WTC11 (cell line): ENCODE data around the gene MYH9.

ENCODE experiments used
- ATF2 ChIP-seq: sonication (generic); formaldehyde crosslinking; IDR thresholded peaks from 2 replicates; pipeline ENCODE4 v1.8.1; 2022; ENCODE audit warnings: low read depth, missing genetic modification reagents, borderline replicate concordance
- ESRRA ChIP-seq: sonication (generic); formaldehyde crosslinking; IDR thresholded peaks from 2 replicates; pipeline ENCODE4 v1.8.1; 2022; ENCODE audit warnings: mild to moderate bottlenecking, missing genetic modification reagents, borderline replicate concordance
- MYBL2 ChIP-seq: sonication (generic); formaldehyde crosslinking; IDR thresholded peaks from 2 replicates; pipeline ENCODE4 v1.8.1; 2023; ENCODE audit warnings: mild to moderate bottlenecking, moderate library complexity, missing genetic modification reagents
- NFYB ChIP-seq: sonication (generic); formaldehyde crosslinking; conservative IDR thresholded peaks from 2 replicates; pipeline ENCODE4 v1.8.0; 2022; ENCODE audit warnings: low read depth, missing genetic modification reagents
- NR1H2 ChIP-seq: sonication (generic); formaldehyde crosslinking; IDR thresholded peaks from 2 replicates; pipeline ENCODE4 v1.9.0; 2021; ENCODE audit warnings: mild to moderate bottlenecking, moderate library complexity, missing genetic modification reagents
- SP1 ChIP-seq: sonication (generic); formaldehyde crosslinking; conservative IDR thresholded peaks from 2 replicates; pipeline ENCODE4 v1.8.1; 2022; ENCODE audit warnings: missing genetic modification reagents
- ZNF138 ChIP-seq: sonication (generic); formaldehyde crosslinking; conservative IDR thresholded peaks from 2 replicates; pipeline ENCODE4 v1.8.1; 2022; ENCODE audit warnings: mild to moderate bottlenecking, moderate library complexity, missing genetic modification reagents
- ZNF263 ChIP-seq: sonication (generic); formaldehyde crosslinking; IDR thresholded peaks from 2 replicates; pipeline ENCODE4 v1.8.1; 2022; ENCODE audit warnings: low read depth, mild to moderate bottlenecking, moderate library complexity, missing genetic modification reagents
- TF ChIP-seq, protein P1 (sequence below): sonication (generic); formaldehyde crosslinking; IDR thresholded peaks from 2 replicates; pipeline ENCODE4 v1.8.1; 2023; ENCODE audit warnings: mild to moderate bottlenecking, missing genetic modification reagents, moderate library complexity
- TF ChIP-seq, protein P2 (sequence below): fragments of 200-600 bp; IDR thresholded peaks from 2 replicates; pipeline ENCODE4 v1.8.0; 2022; ENCODE audit warnings: antibody characterized with exemption
- TF ChIP-seq, protein P3 (sequence below): sonication (generic); formaldehyde crosslinking; IDR thresholded peaks from 2 replicates; pipeline ENCODE4 v1.8.0; 2023; ENCODE audit warnings: missing genetic modification reagents, mild to moderate bottlenecking, borderline replicate concordance

DNA sequence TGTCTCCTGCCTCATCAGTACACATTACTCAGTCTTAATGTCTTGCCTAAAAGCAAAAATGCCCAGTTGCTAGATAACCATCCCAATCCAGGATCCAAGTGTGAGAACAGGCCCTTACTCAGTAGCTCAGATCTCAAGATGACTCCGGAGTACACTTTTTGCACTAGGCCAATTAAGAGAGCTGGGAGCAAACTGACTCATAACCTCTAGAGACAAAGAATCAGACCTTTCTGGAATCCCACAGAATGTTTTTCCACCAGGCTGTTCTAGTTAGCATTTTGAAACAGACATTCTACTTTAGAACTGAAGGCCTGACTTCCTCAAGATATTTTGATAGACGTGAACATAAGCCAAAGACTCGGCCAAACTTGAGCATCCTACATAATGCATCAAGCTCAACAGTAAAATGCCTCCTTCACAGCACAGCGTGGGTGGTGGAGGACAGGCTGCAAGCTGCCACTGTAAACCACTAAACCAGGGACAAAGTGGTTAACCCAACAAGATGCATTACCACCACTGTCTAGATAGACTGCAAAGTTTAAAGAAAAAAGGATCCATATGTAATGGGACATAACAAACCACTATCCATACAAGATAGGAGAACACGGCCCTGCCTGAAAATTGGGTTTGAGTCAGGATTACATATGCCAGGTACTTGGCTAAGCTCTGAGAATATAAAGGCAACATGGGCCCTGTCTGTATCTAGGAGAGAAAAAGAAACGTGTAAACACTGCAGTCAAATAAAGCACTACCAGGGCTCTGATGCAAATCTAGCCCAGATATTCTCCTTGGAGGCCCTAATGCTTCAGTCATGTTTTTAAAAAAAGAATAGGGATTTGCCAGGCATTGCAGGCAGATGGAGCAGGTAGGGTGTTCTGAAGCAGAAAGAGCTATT, 48.3 kb downstream of the MYH9 start:
- TF ChIP-seq ZNF263 (CRISPR knock-in tag) (no peak), NR1H2 (no peak), ESRRA (CRISPR knock-in tag) (no peak), MYBL2 (CRISPR knock-in tag) (no peak), SP1 (CRISPR knock-in tag) (no peak), ZNF138 (CRISPR knock-in tag) (no peak), ATF2 (CRISPR knock-in tag) (no peak), NFYB (CRISPR knock-in tag) (no peak)
- TF ChIP-seq, protein P1, sequence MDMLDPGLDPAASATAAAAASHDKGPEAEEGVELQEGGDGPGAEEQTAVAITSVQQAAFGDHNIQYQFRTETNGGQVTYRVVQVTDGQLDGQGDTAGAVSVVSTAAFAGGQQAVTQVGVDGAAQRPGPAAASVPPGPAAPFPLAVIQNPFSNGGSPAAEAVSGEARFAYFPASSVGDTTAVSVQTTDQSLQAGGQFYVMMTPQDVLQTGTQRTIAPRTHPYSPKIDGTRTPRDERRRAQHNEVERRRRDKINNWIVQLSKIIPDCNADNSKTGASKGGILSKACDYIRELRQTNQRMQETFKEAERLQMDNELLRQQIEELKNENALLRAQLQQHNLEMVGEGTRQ (CRISPR knock-in tag), result no peak
- TF ChIP-seq, protein P2, sequence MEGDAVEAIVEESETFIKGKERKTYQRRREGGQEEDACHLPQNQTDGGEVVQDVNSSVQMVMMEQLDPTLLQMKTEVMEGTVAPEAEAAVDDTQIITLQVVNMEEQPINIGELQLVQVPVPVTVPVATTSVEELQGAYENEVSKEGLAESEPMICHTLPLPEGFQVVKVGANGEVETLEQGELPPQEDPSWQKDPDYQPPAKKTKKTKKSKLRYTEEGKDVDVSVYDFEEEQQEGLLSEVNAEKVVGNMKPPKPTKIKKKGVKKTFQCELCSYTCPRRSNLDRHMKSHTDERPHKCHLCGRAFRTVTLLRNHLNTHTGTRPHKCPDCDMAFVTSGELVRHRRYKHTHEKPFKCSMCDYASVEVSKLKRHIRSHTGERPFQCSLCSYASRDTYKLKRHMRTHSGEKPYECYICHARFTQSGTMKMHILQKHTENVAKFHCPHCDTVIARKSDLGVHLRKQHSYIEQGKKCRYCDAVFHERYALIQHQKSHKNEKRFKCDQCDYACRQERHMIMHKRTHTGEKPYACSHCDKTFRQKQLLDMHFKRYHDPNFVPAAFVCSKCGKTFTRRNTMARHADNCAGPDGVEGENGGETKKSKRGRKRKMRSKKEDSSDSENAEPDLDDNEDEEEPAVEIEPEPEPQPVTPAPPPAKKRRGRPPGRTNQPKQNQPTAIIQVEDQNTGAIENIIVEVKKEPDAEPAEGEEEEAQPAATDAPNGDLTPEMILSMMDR, result no peak
- TF ChIP-seq, protein P3, sequence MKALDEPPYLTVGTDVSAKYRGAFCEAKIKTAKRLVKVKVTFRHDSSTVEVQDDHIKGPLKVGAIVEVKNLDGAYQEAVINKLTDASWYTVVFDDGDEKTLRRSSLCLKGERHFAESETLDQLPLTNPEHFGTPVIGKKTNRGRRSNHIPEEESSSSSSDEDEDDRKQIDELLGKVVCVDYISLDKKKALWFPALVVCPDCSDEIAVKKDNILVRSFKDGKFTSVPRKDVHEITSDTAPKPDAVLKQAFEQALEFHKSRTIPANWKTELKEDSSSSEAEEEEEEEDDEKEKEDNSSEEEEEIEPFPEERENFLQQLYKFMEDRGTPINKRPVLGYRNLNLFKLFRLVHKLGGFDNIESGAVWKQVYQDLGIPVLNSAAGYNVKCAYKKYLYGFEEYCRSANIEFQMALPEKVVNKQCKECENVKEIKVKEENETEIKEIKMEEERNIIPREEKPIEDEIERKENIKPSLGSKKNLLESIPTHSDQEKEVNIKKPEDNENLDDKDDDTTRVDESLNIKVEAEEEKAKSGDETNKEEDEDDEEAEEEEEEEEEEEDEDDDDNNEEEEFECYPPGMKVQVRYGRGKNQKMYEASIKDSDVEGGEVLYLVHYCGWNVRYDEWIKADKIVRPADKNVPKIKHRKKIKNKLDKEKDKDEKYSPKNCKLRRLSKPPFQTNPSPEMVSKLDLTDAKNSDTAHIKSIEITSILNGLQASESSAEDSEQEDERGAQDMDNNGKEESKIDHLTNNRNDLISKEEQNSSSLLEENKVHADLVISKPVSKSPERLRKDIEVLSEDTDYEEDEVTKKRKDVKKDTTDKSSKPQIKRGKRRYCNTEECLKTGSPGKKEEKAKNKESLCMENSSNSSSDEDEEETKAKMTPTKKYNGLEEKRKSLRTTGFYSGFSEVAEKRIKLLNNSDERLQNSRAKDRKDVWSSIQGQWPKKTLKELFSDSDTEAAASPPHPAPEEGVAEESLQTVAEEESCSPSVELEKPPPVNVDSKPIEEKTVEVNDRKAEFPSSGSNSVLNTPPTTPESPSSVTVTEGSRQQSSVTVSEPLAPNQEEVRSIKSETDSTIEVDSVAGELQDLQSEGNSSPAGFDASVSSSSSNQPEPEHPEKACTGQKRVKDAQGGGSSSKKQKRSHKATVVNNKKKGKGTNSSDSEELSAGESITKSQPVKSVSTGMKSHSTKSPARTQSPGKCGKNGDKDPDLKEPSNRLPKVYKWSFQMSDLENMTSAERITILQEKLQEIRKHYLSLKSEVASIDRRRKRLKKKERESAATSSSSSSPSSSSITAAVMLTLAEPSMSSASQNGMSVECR (CRISPR knock-in tag), result no peak
